Neural crest cell (in vitro differentiated cells): ENCODE data around the gene ZNF318. TPM values are rescaled to one million over a fixed set of nuclear protein-coding genes. Genes with fewer than 3 reads are reported as not detected.
"Not testable (repeated sequence)": the region's sequence is repeated elsewhere in the genome, so short reads cannot be mapped to it uniquely, and the experiment has no call there.

Source experiments
- DNase-seq: peaks from one replicate; pipeline ENCODE4 v3.0.0; 2021; ENCODE audit warnings: low read depth, mixed read lengths, low spot score
- H3K27ac Mint-ChIP-seq: one replicate; pipeline ENCODE4 v1.8.0; 2021; ENCODE audit warnings: mild to moderate bottlenecking, mixed read lengths; ENCODE audit not compliant: unreplicated experiment
- H3K27me3 Mint-ChIP-seq: 2 replicates; pipeline ENCODE4 v1.8.0; 2021; ENCODE audit warnings: low read depth, mild to moderate bottlenecking, mixed read lengths
- H3K36me3 Mint-ChIP-seq: 2 replicates; pipeline ENCODE4 v1.8.0; 2021; ENCODE audit warnings: low read depth, mild to moderate bottlenecking, mixed read lengths
- H3K4me1 Mint-ChIP-seq: 2 replicates; pipeline ENCODE4 v1.8.0; 2021; ENCODE audit warnings: mixed read lengths
- H3K4me3 Mint-ChIP-seq: one replicate; pipeline ENCODE4 v1.8.0; 2021; ENCODE audit warnings: mild to moderate bottlenecking, mixed read lengths
- H3K9me3 Mint-ChIP-seq: 2 replicates; pipeline ENCODE4 v1.8.0; 2021; ENCODE audit warnings: mixed read lengths
- total RNA-seq: library from RNA; stranded (reverse); gene quantifications from 2 replicates; pipeline ENCODE4 v1.2.1, GENCODE V29; 2021
- TF ChIP-seq, protein P1 (sequence below): fragments of 200-600 bp; sonication (generic); conservative IDR thresholded peaks from 2 replicates; pipeline ENCODE4 v1.5.0; 2021; ENCODE audit warnings: antibody characterized with exemption, mild to moderate bottlenecking

The ZNF318 gene
- total RNA-seq, 1 donor from 2014 or later, result 26.2 TPM

- H3K9me3 Mint-ChIP-seq, result no peaks in the 10 kb centered on the region
- H3K27ac Mint-ChIP-seq, result no peak overlapping the region
- peaks cover 18% of the 10 kb centered on the region for H3K27me3 Mint-ChIP-seq
- no peak for DNase-seq
- H3K4me1 Mint-ChIP-seq, result no peaks in the 10 kb centered on the region
- no peak overlapping the region for H3K4me3 Mint-ChIP-seq
- TF ChIP-seq, protein P1, sequence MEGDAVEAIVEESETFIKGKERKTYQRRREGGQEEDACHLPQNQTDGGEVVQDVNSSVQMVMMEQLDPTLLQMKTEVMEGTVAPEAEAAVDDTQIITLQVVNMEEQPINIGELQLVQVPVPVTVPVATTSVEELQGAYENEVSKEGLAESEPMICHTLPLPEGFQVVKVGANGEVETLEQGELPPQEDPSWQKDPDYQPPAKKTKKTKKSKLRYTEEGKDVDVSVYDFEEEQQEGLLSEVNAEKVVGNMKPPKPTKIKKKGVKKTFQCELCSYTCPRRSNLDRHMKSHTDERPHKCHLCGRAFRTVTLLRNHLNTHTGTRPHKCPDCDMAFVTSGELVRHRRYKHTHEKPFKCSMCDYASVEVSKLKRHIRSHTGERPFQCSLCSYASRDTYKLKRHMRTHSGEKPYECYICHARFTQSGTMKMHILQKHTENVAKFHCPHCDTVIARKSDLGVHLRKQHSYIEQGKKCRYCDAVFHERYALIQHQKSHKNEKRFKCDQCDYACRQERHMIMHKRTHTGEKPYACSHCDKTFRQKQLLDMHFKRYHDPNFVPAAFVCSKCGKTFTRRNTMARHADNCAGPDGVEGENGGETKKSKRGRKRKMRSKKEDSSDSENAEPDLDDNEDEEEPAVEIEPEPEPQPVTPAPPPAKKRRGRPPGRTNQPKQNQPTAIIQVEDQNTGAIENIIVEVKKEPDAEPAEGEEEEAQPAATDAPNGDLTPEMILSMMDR, result no peak
- H3K36me3 Mint-ChIP-seq, result no peaks in the 10 kb centered on the region
Measured at GRCh38 chr6:43399932-43400487, 30.6 kb upstream of the ZNF318 start.

DNA sequence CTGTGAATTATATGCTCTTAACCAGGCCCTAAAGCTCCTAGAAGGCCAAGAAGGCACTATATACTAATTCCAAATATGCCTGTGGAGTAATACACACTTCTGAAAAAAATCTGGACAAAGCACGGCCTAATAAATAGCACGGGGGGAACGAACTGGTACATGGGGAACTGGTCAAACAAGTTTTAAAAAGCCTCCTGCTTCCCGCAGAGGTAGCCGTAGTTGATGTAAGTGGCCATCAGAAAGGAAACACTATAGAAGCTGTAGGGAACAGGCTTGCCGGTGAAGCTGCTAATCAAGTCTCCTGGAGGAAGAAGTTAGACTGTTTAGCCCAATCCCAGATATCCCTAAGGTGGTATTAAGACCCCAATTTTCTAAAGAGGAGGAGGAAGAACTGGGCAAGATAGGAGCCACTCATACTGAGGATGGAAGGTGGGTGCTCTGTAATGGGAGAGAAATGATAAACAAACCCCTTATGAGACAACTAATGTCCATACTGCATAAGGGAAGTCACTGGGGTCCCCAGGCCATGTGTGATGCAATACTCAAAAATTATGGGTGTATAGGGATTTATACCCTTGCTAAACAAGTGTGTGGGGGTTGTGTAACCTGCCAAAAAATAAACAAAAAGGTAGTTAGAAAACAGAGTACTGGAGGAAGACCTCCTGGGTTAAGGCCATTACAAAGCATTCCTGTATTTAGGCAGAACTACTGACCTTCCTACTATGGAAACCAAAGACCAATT is 27.1 kb upstream of the ZNF318 start:
- DNase-seq, result no peak
- TF ChIP-seq, protein P1, result no peak
- H3K27me3 Mint-ChIP-seq, result peaks cover 3% of the 10 kb centered on the region
- H3K36me3 Mint-ChIP-seq, result no peaks in the 10 kb centered on the region
- H3K4me1 Mint-ChIP-seq, result peaks cover 7% of the 10 kb centered on the region
- no peak overlapping the region for H3K27ac Mint-ChIP-seq
- H3K9me3 Mint-ChIP-seq, result no peaks in the 10 kb centered on the region
- H3K4me3 Mint-ChIP-seq, result no peak overlapping the region

DNA sequence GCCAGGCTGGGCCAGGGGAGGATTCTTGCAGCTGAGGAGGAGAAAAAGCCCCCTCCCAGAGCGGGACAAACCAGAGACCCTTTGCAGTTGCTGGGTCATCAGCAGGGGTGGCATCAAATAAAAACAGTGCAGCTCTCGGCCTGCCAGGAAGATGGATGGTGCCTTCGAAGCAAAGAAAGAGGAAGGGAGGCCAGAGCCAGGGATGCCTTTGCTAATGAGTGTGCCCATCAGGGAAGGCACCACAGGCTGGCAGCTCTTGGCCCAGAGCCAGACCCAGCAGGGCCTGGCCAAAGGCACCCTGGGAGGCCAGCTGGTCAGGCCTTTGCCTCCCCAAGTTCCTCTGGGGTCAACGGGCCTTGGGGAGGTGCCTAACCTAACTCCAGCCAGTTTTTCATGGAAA is 26.3 kb upstream of the ZNF318 start:
- peaks cover 4% of the 10 kb centered on the region for H3K27me3 Mint-ChIP-seq
- TF ChIP-seq, protein P1, result no peak
- H3K4me3 Mint-ChIP-seq, result no peak overlapping the region
- peaks cover 15% of the 10 kb centered on the region for H3K4me1 Mint-ChIP-seq
- H3K36me3 Mint-ChIP-seq, result no peaks in the 10 kb centered on the region
- no peak overlapping the region for H3K27ac Mint-ChIP-seq
- DNase-seq, result no peak
- no peaks in the 10 kb centered on the region for H3K9me3 Mint-ChIP-seq

DNA sequence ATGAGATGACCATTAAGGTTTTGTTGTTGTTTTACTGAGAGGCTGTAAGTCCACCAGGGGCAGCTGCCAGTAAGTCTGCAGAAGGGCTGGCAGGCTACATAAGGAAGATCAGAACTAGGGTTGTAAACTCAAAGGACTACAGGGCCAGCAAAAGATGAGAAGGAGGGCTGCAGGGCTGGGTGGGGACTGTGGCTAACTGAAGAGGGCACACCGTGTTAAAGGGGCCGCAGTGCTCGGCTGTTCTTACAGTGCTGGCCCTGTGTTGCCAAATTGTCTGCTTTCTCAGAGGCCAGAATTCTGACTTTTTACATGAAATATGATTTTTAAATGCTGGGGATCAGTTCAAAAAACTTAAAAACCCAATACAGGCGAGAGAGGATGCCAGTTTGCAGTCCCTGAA is 25.5 kb upstream of the ZNF318 start:
- no peak overlapping the region for H3K27ac Mint-ChIP-seq
- H3K4me1 Mint-ChIP-seq, result peaks cover 16% of the 10 kb centered on the region
- DNase-seq, result no peak
- H3K9me3 Mint-ChIP-seq, result no peaks in the 10 kb centered on the region
- TF ChIP-seq, protein P1, result no peak
- no peaks in the 10 kb centered on the region for H3K36me3 Mint-ChIP-seq
- H3K27me3 Mint-ChIP-seq, result peaks cover 5% of the 10 kb centered on the region
- no peak overlapping the region for H3K4me3 Mint-ChIP-seq

DNA sequence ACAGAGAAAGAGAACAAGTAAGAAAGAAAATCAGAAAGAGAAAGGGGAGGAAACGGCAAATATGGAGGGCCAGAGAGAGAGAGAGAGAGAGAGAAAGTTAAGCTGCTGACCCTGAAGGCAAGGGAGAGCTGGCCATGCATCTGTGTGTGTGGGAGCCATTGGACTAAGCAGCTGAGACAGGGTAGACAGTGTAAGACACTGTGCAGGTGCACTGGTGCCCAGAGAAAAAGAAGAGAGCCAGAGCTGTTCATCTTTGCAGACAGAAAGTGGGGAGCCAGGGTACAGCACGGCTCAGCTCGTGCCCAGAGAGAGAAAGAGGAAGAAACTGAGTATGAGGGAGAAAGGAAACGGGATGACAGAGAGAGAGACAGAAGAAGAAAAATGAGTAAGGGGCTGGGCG is 24.2 kb upstream of the ZNF318 start:
- no peak for DNase-seq
- Mint-ChIP-seq H3K27ac (peak overlapping the region; percentile 37), H3K9me3 (no peaks in the 10 kb centered on the region), H3K36me3 (no peaks in the 10 kb centered on the region), H3K4me1 (peaks cover 16% of the 10 kb centered on the region), H3K27me3 (peaks cover 5% of the 10 kb centered on the region), H3K4me3 (no peak overlapping the region)
- TF ChIP-seq, protein P1, result no peak

DNA sequence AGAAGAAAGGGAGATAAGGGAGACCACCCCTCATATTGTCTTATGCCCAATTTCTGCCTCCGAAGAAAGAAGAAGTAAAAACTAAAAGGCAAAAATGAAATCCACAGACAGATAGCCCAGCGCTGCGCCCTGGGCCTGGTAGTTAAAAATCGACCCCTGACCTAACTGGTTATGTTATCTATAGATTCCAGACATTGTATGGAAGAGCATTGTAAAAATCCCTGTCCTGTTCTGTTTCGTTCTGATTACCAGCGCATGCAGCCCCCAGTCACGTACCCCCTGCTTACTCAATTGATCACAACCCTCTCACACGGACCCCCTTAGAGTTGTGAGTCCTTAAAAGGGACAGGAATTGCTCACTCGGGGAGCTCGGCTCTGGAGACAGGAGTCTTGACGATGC is 23.7 kb upstream of the ZNF318 start:
- not testable (repeated sequence) for H3K27me3 Mint-ChIP-seq, H3K9me3 Mint-ChIP-seq, H3K36me3 Mint-ChIP-seq, DNase-seq, H3K27ac Mint-ChIP-seq, H3K4me3 Mint-ChIP-seq
- H3K4me1 Mint-ChIP-seq, result peaks cover 16% of the 10 kb centered on the region
